Subcutaneous adipose tissue (tissue), 4 donors: Measurements from ENCODE around the gene ASF1A. TPM values are rescaled to one million over a fixed set of nuclear protein-coding genes. Genes with fewer than 3 reads are reported as not detected.

Experiments
- total RNA-seq, 4 donors: library from RNA; depleted of rRNA; stranded (reverse); fragments of >200 nt; gene quantifications; one replicate each; pipeline ENCODE4 v1.1.0, GENCODE V29; 2016
- TF ChIP-seq, protein P1 (sequence below): fragments of 450-650 bp; IDR thresholded peaks from one replicate; pipeline ENCODE4 v1.5.1; 2016; ENCODE audit warnings: low read depth, mild to moderate bottlenecking, control low read depth, antibody characterized with exemption, moderate library complexity

Gene ASF1A
- total RNA-seq, 4 donors from 2014 or later = 5.3 to 11.4 (median 8.3) TPM

DNA sequence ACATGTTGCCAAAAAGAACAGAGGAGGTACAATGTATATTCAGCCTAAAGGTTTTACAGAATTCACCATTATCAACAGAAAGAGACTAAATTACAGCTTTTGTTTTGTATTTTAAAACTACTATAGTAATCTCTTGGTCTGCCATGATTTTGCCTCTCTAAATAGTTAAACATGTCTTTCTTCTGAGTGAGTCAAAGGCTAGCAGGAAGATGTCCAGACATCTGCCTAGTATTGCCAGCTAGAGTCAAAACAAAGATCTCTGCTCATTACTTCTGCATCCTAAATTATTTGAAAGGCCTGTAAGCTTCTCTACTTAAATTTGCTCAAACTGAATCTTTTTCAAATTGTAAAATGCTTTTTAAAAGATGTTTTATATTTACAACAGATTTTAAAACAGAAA is 8.8 kb downstream of the ASF1A start:
- TF ChIP-seq, protein P1, sequence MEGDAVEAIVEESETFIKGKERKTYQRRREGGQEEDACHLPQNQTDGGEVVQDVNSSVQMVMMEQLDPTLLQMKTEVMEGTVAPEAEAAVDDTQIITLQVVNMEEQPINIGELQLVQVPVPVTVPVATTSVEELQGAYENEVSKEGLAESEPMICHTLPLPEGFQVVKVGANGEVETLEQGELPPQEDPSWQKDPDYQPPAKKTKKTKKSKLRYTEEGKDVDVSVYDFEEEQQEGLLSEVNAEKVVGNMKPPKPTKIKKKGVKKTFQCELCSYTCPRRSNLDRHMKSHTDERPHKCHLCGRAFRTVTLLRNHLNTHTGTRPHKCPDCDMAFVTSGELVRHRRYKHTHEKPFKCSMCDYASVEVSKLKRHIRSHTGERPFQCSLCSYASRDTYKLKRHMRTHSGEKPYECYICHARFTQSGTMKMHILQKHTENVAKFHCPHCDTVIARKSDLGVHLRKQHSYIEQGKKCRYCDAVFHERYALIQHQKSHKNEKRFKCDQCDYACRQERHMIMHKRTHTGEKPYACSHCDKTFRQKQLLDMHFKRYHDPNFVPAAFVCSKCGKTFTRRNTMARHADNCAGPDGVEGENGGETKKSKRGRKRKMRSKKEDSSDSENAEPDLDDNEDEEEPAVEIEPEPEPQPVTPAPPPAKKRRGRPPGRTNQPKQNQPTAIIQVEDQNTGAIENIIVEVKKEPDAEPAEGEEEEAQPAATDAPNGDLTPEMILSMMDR = no peak

DNA sequence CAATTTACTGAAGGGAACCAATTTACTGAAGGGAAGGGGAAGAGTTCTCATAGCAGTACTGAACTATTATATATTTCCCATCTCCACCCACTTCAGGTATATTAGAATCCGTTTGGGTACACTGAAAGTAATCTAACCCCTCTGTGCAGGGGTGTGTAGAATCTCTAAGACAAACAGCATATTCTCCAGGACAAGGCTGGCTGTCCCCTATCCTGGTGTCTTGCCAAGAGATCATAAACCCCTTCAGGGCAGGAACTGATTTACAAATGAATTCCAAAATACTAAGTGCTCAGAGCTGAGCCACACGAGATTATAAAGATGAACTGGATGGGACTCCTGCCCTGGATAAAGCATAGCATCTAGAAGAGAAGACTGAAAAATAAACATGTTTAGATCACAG is 9.2 kb downstream of the ASF1A start:
- TF ChIP-seq, protein P1 = no peak

DNA sequence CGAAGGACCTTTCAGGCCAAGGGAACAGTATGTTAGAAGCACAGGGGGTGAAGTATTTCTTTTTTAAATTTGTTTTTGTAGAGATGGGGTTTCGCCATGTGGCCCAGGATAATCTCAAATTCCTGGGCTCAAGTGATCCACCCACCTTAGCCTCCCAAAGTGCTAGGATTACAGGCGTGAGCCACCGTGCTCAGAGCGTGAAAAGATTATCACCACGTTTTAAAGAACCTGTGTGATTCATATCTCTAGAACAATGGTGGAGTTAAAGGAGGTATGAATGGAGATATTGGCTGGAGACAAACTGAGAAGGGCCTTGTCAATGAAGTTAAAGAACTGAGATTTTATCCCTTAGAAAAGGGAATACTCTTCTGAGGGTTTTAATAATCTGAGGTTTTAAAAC is 9.7 kb downstream of the ASF1A start:
- TF ChIP-seq, protein P1 = no peak

DNA sequence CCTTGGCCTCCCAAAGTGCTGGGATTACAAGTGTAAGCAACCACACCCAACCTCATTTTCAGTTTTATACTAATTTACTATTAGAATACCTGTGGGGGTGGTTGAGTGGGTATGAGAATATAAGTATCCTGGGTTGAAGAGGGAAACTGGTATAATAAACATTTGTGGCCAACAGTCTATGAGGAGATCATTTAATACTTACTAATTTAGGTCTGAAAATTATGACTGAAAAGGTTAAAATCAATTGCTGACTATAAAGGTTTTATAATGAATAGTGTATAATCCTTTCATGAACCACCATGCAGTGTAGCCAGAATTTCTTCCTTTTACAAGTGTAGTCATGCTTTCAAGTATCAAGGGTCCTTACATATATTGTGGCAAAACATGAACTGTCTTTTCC is 11.1 kb downstream of the ASF1A start:
- TF ChIP-seq, protein P1 = no peak

DNA sequence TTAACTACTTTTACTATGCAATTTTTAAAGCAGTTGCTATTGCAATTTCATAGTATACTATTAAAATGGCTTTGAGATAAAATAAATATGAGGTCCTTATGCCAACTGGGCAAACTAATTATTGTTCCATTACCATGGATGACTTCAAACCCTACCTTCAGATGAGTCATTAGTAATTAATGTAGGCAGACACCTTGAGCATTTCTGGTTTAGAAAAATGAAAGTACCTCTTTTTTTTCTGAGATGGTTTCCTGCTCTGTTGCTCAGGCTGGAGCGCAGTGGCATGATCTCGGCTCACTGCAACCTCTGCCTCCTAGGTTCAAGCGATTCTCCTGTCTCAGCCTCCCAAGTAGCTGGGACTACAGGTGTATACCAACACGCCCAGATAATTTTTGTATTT is 11.9 kb downstream of the ASF1A start:
- TF ChIP-seq, protein P1 = no peak

DNA sequence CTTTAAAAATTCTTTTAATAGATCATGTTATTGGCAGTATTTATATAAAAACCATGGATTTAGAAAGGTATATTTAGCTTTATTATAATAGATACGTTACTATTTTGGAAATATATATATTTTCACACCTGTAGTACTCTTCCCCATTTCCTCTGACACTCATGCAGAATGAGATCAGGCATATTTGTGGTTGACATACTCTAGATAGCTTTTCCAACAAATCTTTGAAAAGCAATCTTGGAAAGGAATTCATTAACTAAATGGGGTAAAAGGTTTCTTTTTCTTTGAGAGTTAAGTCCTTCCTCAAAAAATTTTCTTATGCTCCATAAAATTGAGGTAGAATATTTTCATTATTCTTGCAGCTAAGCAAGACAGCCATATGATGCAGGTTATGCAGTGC is 14.5 kb downstream of the ASF1A start:
- TF ChIP-seq, protein P1 = no peak

DNA sequence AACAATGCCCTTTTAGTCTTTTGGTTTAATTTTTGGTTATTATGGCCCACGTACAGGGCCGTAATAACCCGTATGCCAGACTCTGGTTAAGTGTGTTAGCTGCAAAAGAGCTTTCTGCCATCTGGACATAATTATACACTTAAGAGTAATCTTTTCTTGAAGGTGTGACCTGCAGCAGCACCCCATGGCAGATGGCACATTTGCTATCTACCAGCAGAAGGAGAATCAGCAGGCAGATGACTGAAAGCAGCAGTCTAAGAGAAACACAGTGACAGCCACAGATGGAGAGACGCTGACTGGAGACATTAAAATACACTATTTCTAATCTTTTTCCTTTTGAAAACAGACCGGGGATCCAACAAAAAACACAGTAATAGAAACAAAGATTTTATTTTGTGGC is 18.7 kb downstream of the ASF1A start:
- TF ChIP-seq, protein P1 = no peak

DNA sequence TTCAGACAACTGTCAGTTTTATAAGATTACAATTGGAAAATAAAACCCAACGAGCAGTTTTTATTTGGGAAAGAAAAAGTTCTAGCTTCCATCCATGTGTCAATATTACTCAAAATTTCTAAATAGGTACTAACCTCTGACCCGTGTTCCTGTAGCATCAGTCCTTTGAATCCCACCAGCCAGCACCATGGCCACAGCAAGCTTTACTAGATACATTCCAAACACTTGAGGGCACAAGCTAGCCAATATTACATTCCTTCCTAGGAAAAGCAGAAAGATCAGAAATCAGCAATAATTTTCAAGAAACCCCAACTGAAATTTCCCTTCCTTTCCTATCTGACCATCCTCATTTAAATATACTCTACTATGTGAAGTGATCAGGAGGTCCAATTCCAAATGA is 19.2 kb downstream of the ASF1A start:
- TF ChIP-seq, protein P1 = no peak
